Measurements from ENCODE around the gene TMEM86B. TPM values are rescaled to one million over a fixed set of nuclear protein-coding genes. Genes with fewer than 3 reads are reported as not detected.

Gene TMEM86B
- total and polyA plus RNA-seq, 2 donors (not counting 3 experiments of a cell fraction or from before 2014, with no cell fraction given), result 4.5 to 5.4 TPM

- FAIRE-seq, result no peak
- Histone ChIP-seq H3K4me3 (replicated peaks in 1 of 3; ENCODE audit: insufficient read depth in 1 of 3, low read depth in 1 of 3, low read length in 3 of 3) (no peak overlapping the region), H2AFZ (ENCODE audit: low read depth, low read length) (no peak overlapping the region), H3K4me1 (ENCODE audit: control insufficient read depth, extremely low read depth, insufficient read depth, low read length) (peaks cover 9% of the 10 kb centered on the region), H3K9me1 (replicated peaks; ENCODE audit: control insufficient read depth, extremely low read depth, insufficient read depth, low read length) (no peaks in the 10 kb centered on the region), H3K27ac (ENCODE audit: insufficient read depth, low read depth, low read length) (no peak overlapping the region), H3K9ac (replicated peaks; ENCODE audit: extremely low read depth, insufficient read depth, low read length) (no peak overlapping the region), H3K4me2 (ENCODE audit: insufficient read depth, low read length) (no peak overlapping the region), H3K79me2 (ENCODE audit: control insufficient read depth, insufficient read depth, low read length) (peaks cover 11% of the 10 kb centered on the region), H3K9me3 (replicated peaks; ENCODE audit: control insufficient read depth, insufficient read depth, low read length) (no peaks in the 10 kb centered on the region), H4K20me1 (replicated peaks; ENCODE audit: control insufficient read depth, extremely low read depth, insufficient read depth, low read length) (no peaks in the 10 kb centered on the region), H3K27me3 (ENCODE audit: control insufficient read depth in 2 of 2, insufficient read depth in 2 of 2, low read length in 2 of 2) (no peaks in the 10 kb centered on the region), H3K36me3 (ENCODE audit: control insufficient read depth in 2 of 2, extremely low read depth in 1 of 2, insufficient read depth in 2 of 2, low read length in 2 of 2) (no peaks in the 10 kb centered on the region)
- ChIA-PET CTCF (no interaction called here), POLR2A (no interaction called here)
- BruUV-seq (replicated peaks), result no TSS peak
- TF ChIP-seq POLR2AphosphoS5 (IDR thresholded peaks at IDR 0.05; ENCODE audit: insufficient read depth, low read depth, low read length) (no peak), POLR2A (IDR thresholded peaks at IDR 0.05; ENCODE audit: low read depth, low read length) (no peak), MAX (IDR thresholded peaks at IDR 0.05; ENCODE audit: insufficient read depth, insufficient read length) (no peak), EZH2 (IDR thresholded peaks at IDR 0.05; ENCODE audit: borderline replicate concordance, low read depth, low read length, severe bottlenecking) (no peak), MYC (IDR thresholded peaks at IDR 0.05; ENCODE audit: low read depth, low read length) (no peak), GATA2 (IDR thresholded peaks at IDR 0.05; ENCODE audit: insufficient read depth, insufficient read length, low read depth, low read length) (no peak), JUN (IDR thresholded peaks at IDR 0.05; ENCODE audit: borderline replicate concordance, insufficient read depth, insufficient read length, low read depth) (no peak), CTCF (IDR thresholded peaks at IDR 0.05; ENCODE audit: extremely low read depth in 1 of 2, insufficient read depth in 1 of 2, low read depth in 1 of 2, low read length in 2 of 2) (no peak), FOS (IDR thresholded peaks at IDR 0.05; ENCODE audit: borderline replicate concordance, insufficient read depth, low read length) (no peak)
- dilution Hi-C loops (cut with MboI; ENCODE audit: extremely low pct_ligation_motif_present, low sequenced_read_pairs) (no loop called here), intact Hi-C loops (cut with micrococcal nuclease) (no loop called here)
- DNase-seq (ENCODE audit: low read depth, low spot score), result no peak
These were observed 33.8 kb upstream of the TMEM86B start for GRCh38 chr19:55262359-55262758.
